Uterus (tissue), 4 donors: Measurements from ENCODE around the gene NEGR1. TPM values are rescaled to one million over a fixed set of nuclear protein-coding genes. Genes with fewer than 3 reads are reported as not detected.

Experiments used
- DNase-seq, 2 donors: peaks; one replicate each; pipeline ENCODE4 v3.0.0-alpha.2; 2019 to 2020
- H3K27ac ChIP-seq, 2 donors: fragments of 200-600 bp; sonication (generic); 1 replicate in 1 of 2; 2 replicates in 1 of 2; pipeline ENCODE4 v1.5.1; 2016 to 2018
- H3K27me3 ChIP-seq, 2 donors: fragments of 200-600 bp; sonication (generic); one replicate each; pipeline ENCODE4 v1.5.1; 2018 to 2019; ENCODE audit warnings: control low read depth in 1 of 2
- H3K36me3 ChIP-seq, 2 donors: fragments of 200-600 bp; sonication (generic); one replicate each; pipeline ENCODE4 v1.5.1; 2019; ENCODE audit warnings: control low read depth in 1 of 2
- H3K4me1 ChIP-seq, 2 donors: fragments of 200-600 bp; sonication (generic); one replicate each; pipeline ENCODE4 v1.5.1; 2018 to 2019; ENCODE audit warnings: control low read depth in 1 of 2
- H3K4me3 ChIP-seq, 2 donors: fragments of 200-600 bp; sonication (generic); 1 replicate in 1 of 2; 2 replicates in 1 of 2; pipeline ENCODE4 v1.5.1; 2018 to 2019; ENCODE audit warnings: mild to moderate bottlenecking in 1 of 2
- H3K9me3 ChIP-seq, 2 donors: fragments of 200-600 bp; sonication (generic); one replicate each; pipeline ENCODE4 v1.5.1; 2019; ENCODE audit warnings: control low read depth in 1 of 2
- POLR2A ChIP-seq, 2 donors: fragments of 450-650 bp; IDR thresholded peaks; one replicate each; pipeline ENCODE4 v1.6.1; 2016; ENCODE audit warnings: antibody characterized with exemption in 2 of 2, mild to moderate bottlenecking in 1 of 2, moderate library complexity in 1 of 2
- intact Hi-C: fragments of 100-400 bp; cut with DNase I; formaldehyde crosslinking; loops from one replicate; pipeline ENCODE4 v1.15.1; 2023; ENCODE audit warnings: low total_unique reads
- total RNA-seq, 4 donors: library from RNA; depleted of rRNA in 3 of 4; stranded (reverse); fragments of >200 nt in 3 of 4; gene quantifications; one replicate each; pipeline versions ENCODE4 v1.1.0 to v1.2.4, GENCODE V29; 2014 to 2023
- TF ChIP-seq, protein P1 (sequence below), 4 experiments: fragments of 200-600 bp in 2 of 4; fragments of 450-650 bp in 2 of 4; sonication (generic) in 2 of 4; IDR thresholded peaks; one replicate each; pipeline ENCODE4 v1.5.1; 2016 to 2019; ENCODE audit warnings: antibody characterized with exemption in 4 of 4, mild to moderate bottlenecking in 2 of 4, moderate library complexity in 1 of 4
- donor health status: DM: yes; HTN: yes; CAD: no.

The NEGR1 gene
- total RNA-seq, 4 donors from 2014 or later, result 6.7 to 42.9 (median 33.3) TPM

DNA sequence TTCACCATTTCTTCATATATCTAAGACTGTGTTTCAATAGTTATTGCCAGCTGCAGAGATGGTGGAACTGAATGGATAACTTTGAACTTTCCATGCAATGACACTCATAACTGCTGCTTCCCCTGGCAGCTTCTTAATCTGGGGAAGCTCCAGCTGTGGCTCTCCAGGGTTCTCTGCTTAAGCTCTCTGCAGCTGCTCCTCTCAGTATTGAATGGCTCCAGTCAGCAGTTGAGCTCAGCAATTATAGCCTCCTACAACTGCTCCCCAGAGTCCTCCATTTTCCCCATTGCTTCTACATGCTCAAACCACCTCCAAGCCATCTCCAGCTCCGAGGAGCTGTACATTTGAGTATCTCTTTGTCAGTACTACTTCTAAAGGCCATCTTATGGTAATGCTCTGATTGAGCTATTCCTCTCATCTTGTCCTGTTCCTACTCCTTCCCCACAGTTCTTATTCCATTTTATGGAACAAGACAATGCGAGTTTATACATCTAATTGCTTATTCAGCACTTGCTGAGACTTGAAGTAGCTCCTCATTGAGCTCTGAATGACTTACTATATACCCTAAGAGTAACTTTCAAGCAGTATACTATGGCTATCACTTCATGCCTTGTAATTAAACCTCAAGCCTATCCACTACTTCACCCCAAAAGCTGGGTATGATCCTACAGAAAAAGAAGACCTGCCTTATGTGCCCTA lies 362.4 kb downstream of the NEGR1 start:
- H3K9me3 ChIP-seq, result no peaks in the 10 kb centered on the region
- no peak for DNase-seq
- TF ChIP-seq, protein P1, sequence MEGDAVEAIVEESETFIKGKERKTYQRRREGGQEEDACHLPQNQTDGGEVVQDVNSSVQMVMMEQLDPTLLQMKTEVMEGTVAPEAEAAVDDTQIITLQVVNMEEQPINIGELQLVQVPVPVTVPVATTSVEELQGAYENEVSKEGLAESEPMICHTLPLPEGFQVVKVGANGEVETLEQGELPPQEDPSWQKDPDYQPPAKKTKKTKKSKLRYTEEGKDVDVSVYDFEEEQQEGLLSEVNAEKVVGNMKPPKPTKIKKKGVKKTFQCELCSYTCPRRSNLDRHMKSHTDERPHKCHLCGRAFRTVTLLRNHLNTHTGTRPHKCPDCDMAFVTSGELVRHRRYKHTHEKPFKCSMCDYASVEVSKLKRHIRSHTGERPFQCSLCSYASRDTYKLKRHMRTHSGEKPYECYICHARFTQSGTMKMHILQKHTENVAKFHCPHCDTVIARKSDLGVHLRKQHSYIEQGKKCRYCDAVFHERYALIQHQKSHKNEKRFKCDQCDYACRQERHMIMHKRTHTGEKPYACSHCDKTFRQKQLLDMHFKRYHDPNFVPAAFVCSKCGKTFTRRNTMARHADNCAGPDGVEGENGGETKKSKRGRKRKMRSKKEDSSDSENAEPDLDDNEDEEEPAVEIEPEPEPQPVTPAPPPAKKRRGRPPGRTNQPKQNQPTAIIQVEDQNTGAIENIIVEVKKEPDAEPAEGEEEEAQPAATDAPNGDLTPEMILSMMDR (IDR thresholded peaks at IDR 0.05), result no peak
- TF ChIP-seq POLR2A (IDR thresholded peaks at IDR 0.05), result no peak
- H3K27ac ChIP-seq, result no peak overlapping the region
- H3K4me3 ChIP-seq, result no peak overlapping the region
- H3K36me3 ChIP-seq, result no peaks in the 10 kb centered on the region
- no peaks in the 10 kb centered on the region for H3K27me3 ChIP-seq
- intact Hi-C loops, result no loop called here
- H3K4me1 ChIP-seq, result no peaks in the 10 kb centered on the region

DNA sequence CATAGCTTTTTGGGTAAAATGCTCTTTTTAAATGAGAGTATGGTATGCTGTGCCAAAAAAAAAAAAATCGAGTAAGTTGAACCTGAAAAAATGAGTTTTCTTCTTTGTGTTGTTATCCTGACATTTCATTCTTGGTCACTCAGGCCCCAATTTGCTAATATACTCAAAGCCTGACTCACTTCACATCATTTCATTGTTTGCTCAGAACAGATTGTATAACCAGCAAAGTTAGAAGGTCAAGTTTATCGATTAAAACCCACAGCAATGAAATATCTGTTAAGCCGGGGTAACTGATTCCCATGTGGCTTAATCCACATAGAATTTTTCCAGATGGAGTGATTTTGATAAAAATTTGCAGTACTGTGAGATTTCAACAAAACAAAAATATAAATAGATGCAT lies 363.7 kb downstream of the NEGR1 start:
- no peak overlapping the region for H3K4me3 ChIP-seq
- H3K27me3 ChIP-seq, result no peaks in the 10 kb centered on the region
- H3K9me3 ChIP-seq, result no peaks in the 10 kb centered on the region
- intact Hi-C loops, result no loop called here
- DNase-seq, result no peak
- no peaks in the 10 kb centered on the region for H3K36me3 ChIP-seq
- TF ChIP-seq, protein P1 (IDR thresholded peaks at IDR 0.05), result no peak
- TF ChIP-seq POLR2A (IDR thresholded peaks at IDR 0.05), result no peak
- no peak overlapping the region for H3K27ac ChIP-seq
- no peaks in the 10 kb centered on the region for H3K4me1 ChIP-seq

DNA sequence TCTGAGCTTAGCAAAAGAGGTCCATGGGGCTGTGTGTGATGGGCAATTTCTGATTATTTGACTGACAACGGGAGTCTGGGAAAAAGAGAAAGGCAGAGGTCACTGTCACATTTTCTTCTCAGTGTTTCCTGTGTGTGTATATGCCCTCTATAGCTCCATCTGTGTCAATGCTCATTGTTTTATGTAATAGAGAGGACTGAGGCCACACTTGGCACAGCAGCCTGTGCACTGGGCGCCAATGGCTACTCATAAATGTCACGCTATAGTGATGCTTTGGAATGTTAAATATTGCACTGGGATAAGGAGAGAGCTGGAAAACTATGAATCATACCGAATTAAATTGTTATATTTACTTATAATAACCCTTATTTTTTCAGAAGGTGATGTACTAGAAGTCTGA lies 365.4 kb downstream of the NEGR1 start:
- Histone ChIP-seq H3K27me3 (no peaks in the 10 kb centered on the region), H3K9me3 (no peaks in the 10 kb centered on the region), H3K27ac (no peak overlapping the region), H3K4me3 (no peak overlapping the region), H3K36me3 (no peaks in the 10 kb centered on the region), H3K4me1 (no peaks in the 10 kb centered on the region)
- TF ChIP-seq, protein P1 (IDR thresholded peaks at IDR 0.05), result no peak
- no peak for TF ChIP-seq POLR2A (IDR thresholded peaks at IDR 0.05)
- DNase-seq, result no peak
- intact Hi-C loops, result no loop called here

DNA sequence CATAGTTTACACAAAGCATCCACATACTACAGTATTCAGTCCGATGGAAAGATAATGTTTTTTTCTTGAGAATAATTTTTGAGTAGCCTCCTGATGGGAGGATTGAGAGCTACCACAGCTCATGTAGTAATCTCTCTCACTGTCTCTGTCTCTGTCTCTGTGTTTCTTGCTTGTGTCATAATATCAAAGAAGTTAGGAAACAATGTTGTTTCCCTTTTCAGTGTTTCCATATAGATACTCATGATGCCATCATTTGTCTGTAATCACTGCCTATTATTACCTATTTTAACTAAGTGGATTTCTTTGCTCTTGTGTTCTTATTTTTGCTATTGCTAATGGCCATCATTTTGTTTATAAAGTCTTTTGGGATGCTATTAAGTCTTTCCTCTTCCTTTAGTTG lies 367.7 kb downstream of the NEGR1 start:
- Histone ChIP-seq H3K27ac (no peak overlapping the region), H3K36me3 (no peaks in the 10 kb centered on the region), H3K27me3 (no peaks in the 10 kb centered on the region), H3K4me1 (no peaks in the 10 kb centered on the region), H3K9me3 (no peaks in the 10 kb centered on the region), H3K4me3 (no peak overlapping the region)
- TF ChIP-seq, protein P1 (IDR thresholded peaks at IDR 0.05), result no peak
- no peak for TF ChIP-seq POLR2A (IDR thresholded peaks at IDR 0.05)
- intact Hi-C loops, result no loop called here
- DNase-seq, result no peak

DNA sequence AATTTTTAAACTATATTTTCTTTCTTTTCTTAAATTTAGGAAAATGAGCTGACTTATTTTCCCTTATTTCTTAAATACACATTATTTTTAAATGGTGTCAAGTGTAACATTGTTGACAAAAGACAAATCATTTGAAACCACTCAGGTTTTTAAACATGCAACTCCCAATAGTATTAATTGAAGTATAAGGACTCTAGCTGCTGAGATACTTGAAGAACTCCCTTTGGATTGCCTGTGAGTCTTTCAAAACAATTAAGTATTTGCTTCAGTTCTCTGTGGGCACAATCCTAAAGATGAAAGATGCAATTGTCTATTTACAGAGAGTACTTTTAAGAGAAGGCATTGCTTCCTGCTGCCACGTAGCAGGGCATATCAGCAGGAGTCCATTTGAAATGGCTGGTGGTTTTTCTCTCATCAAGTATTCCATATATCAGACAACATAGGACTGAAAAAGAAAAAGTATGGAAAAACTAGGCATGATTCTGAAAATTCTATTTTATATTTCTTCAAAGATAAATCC lies 373.4 kb downstream of the NEGR1 start:
- no peak for DNase-seq
- Histone ChIP-seq H3K27me3 (no peaks in the 10 kb centered on the region), H3K36me3 (no peaks in the 10 kb centered on the region), H3K4me3 (no peak overlapping the region), H3K4me1 (no peaks in the 10 kb centered on the region), H3K27ac (no peak overlapping the region), H3K9me3 (no peaks in the 10 kb centered on the region)
- TF ChIP-seq, protein P1 (IDR thresholded peaks at IDR 0.05), result no peak
- TF ChIP-seq POLR2A (IDR thresholded peaks at IDR 0.05), result no peak
- intact Hi-C loops, result no loop called here
